Stimulated activated CD4-positive, alpha-beta T cell treated with anti-CD3 and anti-CD28 coated beads, Interleukin-15, amount 100 ng/mL, for 48 hours (primary cell): Measurements from ENCODE around the gene NOLC1.

Experiments used
- DNase-seq, 2 donors: peaks; one replicate each; pipeline ENCODE4 v3.0.0-alpha.2; 2020; ENCODE audit warnings: low read depth in 2 of 2

NOLC1 gene

DNA sequence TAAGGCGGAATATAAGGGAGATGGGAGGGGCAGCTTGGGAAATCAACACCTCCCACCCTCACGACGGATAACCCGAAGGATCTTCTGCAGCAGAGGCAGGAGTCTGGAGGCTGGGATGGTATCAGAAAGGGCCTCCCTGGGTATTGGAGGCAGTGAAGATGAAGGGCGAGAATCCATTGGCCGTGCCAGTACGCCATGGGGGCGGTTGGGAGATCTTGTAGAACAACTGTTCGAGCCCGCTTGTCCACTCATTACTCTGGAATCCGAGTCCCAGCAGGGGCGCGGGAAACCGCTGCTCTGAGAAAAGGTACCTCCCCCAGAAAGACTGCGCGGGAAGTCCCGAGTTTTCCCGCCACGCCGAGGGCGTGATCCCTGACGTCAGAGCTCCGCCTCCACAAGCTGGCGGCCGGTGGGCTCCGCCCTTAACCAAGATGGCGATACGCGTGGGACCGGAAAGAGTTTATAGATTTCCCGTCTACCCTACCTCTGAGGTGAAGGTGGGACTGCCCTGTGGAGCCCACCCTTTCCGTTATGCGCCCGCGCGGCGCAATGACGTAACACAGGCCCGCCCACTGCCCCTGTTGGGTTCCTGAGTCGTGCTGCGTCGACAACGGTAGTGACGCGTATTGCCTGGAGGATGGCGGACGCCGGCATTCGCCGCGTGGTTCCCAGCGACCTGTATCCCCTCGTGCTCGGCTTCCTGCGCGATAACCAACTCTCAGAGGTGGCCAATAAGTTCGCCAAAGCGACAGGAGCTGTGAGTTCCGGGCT is at the start of gene NOLC1:
Gene NOLC1, plus strand, starts transcription at position 616 of the 771 bp plus-strand sequence. Its CDS starts 22 bp downstream, at position 638.
- DNase-seq: peak; percentile 99 to 100

DNA sequence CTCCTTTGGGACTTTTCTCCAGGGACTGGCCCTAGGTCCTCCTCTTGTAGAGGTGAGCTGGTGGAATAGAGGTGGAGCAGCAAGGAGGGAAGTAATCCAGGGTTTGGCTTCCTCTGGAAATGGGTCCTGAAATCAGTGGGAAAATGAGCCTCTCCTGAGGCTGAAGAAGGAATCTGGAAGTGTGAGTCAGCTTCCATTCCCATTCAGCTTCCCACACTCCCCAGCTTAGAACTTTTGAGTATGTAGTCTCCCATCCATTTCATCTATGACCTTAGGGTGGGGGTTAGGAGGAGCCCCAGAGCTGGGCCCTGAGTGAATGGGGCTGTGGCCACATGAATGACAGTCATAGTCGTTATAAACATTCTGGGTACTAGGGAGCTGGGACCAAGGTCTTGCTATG is 49.8 kb upstream of the NOLC1 start:
- no peak for DNase-seq

DNA sequence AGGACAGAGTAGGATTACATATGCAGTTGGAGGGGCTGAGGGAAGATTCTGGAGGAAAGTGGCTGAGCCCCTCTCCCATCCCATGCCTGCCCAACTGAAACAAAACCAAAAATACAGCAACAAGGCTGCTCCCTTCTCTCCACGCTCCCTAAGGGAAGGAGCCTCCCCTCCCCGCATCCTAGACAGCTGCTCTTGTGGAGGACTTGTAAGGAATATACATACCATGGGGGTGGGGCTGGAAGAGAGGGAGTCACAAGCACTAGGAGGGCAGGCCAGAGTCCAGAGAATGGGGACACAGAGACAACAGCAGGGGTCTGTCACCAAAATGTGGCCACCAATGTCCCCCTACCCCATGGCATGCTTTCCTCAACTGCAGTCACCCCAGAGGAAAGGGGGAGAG is 45.2 kb upstream of the NOLC1 start:
- DNase-seq: no peak

DNA sequence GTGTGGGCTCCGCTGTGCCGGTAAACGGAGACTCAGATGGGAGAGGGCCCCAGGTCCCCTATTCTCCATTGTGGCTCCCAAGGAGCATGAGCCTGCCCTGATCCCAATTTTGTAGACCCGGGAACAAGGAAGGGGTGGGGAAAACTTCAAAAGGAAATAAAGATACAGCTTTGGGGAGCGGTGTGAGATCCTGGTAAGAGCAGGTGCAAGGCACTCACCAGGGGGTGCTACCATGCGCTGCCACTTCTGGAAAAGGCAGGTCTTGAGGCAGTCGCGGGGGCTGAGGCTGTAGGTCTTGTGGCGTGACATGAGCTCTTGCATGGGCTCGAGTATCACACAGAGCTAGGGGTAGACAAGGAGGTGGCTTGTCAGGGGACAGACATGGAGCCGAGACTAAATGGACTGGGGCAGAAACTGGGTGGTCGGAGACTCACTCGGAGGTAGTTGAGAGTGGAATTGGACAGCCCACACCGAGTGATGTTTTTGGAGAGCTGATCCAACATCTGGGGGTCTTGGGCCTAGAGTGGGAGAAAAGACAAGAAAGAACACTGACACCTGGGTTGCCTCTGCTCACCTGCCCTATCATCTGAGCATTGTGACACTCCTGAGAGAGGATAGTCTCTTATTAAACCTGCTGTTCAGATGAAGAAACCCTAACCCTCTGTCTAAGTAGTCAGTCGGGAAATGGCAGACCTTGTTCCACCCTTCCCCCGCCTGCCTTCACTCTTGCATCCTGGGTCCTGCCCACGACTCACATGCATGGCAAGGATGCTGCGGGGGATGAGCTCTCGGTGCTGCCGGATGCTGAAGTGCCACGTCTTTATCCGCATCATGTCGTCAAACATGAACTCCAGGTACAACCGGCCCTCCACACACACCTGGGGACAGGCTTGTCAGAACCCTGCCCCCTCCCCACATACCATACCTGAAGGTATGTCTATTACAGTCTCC is 42.7 kb upstream of the NOLC1 start:
- DNase-seq: no peak

DNA sequence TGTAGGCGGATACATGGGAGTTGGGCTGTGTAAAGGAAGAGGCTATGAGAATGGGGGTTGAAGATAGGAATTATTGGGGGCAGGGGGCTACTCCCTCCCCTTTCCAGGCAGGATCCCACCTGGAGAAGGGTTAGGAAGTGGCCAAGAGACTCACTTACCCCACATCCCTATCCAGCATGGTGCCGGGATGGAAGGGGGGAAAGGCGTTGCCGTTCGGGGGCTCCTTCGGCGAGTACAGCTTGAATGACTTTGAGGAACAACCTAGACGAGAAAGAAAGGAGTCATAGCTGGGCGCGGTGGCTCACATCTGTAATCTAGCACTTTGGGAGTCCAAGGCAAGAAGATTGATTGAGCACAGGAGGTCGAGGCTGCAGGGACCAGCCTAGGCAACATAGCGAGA is 40.9 kb upstream of the NOLC1 start:
- no peak for DNase-seq

DNA sequence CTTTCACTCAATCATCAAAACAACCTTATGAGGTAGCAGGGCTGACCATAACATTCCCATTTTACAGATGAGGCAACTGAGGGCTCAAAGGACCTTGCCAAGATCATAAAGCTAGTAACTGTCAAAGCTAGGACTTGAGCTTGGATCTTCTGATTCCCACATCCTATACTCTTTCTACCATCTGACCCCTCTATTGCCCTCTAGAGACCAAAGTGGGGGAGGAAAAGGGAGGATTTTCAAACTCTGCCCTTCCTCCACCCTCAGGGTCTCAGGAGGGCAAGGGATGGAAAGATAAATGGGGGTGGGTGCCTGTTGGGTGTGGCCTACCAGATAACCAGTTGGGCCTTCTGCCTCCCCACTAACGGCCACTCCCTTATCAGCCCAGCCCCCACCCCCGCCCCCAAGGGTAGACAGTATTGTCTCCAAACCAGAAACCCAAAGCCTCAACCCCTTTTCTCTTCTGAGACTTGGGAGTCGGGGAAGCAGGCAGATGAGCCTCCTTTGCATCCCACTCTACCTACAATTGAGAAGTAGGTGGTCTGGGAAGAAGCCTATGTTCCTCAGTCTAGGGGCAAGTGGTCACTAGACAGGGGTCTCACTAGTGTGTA is 39.9 kb upstream of the NOLC1 start:
- no peak for DNase-seq

DNA sequence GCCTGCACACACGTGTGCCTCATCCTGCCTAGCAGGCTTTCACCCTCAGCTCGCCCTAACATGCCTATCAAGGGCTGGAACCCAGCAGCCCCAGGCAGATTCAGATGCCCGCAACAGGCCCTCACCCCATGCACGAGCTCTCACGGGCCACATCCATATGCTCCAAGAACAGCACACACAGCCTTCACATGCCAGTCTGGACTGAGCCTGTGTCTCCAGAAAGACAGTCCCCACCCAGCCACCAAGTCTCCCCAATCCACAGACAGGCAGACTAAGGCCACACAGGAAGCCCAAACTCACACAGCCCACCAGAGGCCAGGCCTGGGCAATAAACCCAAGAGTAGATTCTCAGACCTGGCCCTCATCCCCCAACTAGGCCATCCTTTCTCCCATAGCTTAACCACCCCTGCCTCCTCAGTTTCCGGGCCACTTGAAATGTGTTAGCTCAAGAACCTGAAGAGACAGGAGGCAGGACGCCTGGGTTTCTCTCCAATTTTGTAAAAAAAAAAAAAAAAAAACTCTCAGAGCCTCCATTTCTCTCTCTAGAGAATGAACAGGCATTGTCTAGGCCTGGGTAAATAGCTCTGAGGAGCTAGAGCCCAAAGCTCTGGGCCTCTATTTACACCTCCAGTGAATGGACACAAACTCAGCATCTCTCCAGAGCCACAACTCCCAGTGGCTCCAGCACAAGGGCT is 38.8 kb upstream of the NOLC1 start:
- DNase-seq: no peak

DNA sequence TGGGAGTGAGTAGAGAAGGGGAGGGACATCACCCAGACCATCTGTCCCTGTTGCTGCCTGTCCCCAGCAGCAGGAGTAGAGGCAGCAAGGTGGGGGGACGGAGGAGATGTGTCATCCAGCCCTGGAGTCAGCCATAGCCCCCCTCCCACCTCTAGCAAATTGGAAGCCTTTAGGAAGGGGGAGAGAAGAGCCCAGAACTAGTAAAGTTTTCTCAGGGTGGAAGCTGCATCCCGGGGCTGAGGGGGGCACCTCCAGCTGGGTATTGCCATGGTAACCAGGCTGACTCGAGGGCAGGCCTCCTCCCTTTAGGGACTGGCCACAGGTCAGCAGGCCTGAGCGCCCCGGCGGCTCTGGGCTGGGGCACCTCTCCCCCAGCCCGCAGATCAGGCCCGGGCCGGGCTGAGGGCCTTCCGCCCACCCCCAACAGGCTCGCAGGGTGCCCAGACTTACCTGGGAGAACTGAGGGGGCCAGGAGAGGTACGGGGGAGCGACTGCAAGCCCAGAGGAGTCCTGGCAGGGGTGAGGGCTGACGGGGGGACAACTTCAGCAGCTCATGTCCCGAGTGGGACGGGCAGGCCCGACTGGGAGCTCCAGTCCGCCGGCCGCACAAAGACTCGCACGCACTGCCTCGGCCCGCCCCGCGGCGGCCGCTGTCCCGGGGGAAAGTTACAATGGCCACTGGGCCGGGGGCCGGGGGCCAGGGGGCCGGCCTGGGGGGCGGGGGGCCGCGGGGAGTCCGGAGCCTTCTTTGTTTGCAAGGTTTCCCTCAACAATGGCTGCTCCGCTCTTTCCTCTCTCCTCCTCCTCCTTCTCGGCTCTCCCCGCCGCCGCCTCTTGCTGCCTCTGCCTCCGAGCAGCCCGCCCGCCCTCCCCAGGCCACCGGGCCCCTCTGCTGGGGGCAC is 38.0 kb upstream of the NOLC1 start:
- DNase-seq: no peak

DNA sequence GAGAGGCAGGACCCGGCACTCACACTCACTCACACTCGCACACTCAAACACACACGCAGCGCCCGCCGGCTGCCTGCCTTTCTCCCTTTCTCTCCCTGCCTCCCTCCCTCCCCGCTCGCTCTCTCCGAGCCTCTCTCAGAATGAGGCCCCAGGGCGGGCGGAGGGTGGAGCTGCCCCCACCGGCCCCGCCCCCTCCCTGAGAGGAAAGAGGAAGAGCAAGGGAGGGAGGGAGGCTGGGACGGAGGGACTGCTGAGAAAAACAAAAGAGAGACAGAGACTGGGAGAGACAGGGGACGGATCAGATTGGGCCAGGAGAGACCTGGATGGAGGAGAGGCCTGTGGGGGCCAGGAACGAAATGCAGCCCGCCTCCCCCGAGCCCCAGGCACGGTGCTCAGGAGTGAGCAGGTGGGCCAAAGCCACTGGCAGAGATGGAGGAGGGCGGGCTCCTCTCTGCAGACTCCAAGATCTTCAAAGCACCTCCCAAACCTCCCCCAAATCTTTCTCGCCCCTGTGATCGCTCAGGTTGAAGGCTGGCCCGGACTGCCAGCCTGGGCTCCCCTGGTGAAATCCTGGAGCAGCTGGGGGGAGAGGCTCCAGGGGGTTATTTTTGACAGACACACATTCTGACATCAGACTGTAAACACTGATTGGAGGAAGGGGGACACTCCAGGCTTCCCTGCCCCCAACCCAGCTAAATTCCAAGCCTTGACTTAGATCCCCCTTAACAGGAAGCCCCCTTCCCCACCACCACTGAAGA is 37.1 kb upstream of the NOLC1 start:
- DNase-seq: peak; percentile 72 to 88

DNA sequence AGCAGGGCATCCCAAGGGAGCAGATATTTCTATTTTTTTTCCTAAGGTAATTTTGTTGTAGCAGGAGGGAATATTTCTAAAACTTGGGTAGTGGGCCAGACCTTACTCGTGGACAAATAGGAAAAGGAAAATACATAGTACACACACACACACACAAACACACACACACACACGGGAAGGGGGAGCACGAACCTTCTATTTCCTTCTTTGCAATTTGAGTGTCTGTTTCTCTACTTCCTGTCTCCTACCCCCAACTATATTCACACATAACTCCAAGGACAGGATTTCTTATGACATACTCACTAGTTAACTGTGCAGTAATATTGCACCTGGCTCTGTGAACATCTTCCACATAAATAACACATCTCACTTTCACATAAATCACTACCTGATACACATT is 36.4 kb upstream of the NOLC1 start:
- no peak for DNase-seq

DNA sequence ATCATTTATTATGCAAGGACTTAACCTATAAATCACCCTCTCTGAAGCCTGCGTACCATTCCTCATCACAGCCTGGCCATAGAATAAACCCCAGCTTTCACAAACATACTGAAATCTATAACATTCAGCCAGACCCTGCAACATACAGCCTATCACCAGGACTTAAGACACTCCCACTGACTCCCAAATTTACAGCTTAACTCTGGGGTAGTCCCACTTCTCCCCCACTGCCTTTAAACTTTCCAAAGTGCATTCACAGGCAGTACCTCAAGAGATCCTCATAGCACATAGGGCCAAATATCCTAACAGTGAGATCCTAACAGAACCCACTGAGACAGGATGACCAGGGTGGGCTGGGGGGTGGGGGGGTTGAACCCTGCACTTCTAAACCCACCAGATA is 35.5 kb upstream of the NOLC1 start:
- DNase-seq: no peak

DNA sequence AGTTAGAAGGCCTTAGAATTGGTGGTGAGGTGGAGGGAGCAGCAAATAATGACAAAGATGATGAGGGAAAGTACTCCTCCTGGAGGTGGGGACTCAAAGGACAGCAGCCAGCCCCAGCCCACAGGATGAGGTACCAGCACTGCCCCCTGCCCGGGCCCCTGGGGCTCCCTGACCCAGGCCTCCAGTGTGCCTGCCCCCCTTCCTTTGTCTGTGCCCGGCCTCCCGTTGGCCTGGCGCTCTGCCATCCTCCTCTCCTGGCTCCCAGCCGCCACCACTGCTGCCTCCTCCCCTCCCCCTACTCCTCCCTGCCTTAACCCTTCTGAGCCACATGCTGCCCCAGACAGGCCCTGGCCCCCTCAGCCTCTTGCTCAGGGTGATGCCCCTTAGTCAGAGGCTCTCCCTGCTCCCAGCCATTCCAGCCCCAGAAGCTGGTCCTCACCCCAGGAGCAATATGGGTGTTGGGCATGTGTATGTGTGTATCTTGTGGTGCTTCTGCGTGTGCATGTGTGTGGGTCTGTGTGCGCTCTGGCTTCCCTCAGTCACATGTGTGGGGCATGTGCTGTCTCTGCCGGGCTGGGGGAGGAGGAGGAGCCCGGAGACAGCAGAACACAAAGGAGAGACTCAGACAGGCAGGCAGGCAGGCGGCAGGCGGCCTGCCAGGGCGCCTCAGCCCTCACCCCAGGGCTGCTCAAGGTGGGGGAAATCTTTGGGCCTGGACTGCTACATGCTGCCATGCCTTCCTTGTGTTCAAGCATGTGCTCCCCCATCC is 34.6 kb upstream of the NOLC1 start:
- peak in 1 of 2 donors; percentile 56 for DNase-seq

DNA sequence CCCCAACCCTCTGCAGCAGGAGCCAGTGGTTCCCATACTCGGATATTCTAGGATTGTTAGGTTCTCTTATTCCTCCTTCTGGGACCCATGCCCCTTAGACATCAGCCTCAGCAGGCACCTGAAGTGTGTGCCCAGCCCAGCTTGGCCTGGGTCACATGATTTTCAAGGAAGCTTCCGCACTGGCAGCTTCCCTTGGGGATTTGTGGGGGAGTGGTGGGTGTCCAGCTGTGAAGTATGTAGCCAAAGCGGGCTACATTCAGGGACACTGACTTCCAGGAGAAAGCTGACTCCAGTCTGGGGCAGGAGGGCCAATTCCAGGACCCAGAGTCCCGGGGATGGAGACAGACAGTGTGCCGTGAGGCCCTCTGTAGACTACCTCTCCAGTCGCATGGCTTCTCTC is 33.3 kb upstream of the NOLC1 start:
- no peak for DNase-seq

DNA sequence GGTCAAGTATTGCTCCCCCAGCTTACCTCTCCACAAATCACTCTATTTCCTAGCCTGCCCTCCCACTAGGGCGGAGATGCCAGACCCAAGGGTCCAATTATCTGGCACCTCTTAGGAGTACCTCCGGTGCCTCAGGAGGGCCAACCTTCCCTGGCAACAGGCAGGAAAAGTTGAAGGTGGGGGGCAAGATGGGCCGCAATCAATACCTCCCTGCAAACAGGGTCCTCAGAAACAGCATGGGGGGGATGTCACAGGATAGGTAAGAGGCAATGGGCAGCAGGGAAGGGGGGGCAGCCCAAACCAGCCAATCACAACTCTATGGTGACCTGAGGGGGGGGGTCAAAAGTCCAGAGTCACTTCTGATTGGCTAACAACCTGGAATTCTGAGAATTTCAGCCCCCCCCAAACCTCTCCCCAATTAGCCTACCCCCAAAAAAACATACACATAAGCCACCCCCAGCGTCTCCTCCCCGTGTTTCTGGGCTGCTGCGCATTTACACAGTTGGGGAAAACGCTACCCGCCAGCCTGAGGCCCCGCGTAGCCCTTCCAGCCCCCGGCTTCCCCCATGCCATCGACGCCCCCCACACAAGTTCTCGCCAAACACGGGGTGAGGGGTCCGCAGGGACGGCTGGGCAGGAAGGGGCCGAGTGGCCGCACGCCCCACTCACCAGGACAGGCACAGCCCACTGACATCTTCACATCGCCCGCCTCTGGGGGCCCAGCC is 32.6 kb upstream of the NOLC1 start:
- no peak for DNase-seq

DNA sequence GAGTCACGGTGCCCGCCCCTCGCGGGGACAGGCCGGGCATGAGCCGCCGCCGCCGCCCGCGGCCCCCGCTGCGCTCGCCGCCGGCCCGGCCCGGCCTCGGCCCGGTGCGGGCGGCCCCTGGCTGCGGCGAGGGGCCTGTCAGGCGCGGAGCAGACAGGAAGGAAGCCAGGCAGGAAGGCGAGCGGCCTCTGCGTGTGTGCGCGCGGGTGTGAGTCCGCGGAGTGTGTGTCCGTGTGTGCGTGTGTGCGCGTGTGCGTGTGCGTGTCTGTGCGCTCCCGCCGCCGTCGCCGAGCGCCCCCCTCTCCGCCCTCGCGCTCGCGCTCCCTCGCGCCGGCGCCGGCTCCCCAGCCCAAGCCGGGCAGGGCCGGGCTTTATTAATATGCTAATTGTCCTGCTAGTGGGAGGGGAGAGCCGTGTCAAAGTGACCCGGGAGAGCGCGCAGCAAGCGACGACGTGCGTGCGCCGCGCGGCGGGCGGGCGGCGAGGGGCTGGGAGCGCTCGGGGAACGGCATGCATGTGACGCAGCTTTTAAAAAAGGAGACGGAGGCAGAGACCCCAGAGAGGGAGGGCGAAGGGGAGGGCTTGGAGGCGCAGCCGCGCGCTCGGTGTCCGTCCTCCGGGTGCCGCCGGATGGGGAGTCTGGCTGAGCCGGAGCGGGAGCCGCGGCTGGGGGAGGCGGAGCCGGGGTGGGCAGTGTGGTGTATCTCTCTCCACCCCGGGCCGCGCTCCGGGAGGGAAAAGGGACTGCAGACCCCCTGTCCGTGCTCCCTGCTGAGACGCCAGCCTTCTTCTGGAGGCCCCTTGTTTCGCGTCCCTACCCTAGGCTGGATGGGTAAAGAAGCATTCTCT is 31.8 kb upstream of the NOLC1 start, which contains the start of gene LDB1:
Gene LDB1, minus strand, starts transcription at position 227 of the 849 bp plus-strand sequence. CDS start 258 bp downstream, outside the sequence.
- no peak for DNase-seq

DNA sequence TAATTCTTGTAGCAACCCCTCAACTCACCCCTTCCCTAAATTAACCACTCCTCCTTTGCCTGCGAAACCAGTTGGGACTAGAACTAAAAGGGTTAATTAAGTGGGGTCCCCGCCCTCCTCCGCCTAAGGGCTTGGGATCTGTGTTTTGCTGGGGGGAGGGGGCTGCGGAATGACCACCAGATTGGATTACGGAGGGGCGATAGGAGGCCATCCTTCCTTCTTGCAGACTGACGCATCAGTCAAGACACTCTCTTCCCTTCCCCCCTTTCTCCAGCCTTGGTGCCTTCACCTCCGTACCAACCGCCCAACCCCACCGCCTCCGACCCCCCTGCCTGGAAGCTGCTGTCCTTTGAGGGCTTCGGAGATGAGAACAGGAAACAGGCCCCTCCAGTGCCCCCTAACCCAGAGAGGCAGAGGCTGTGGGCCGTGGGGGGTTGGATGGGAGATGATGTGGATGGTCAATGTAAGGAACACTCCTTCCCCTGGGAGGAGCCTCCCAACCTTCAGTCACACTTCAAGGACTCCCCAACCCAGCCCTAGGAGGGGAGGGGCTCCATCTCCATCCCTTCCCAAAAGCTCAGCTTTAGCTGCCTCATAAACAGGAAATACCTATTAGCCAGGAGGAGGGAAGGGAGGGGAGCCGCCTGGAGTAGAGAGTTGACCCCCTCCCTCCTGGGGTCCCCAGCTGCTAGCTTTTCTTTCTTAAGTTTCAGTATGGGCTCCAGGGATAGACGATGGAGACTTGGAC is 31.0 kb upstream of the NOLC1 start:
- DNase-seq: no peak
